Ureter (tissue), 1 donor: ENCODE data around the gene TTC21A. TPM values are rescaled to one million over a fixed set of nuclear protein-coding genes. Genes with fewer than 3 reads are reported as not detected.

Source experiments
- DNase-seq: peaks from one replicate; pipeline ENCODE4 v3.0.0-alpha.2; 2020; ENCODE audit warnings: low spot score
- total RNA-seq: library from RNA; stranded (reverse); gene quantifications from one replicate; pipeline ENCODE4 v1.2.4, GENCODE V29; 2023
- donor health status: DM: yes; HTN: yes; CAD: no.

Gene TTC21A
- total RNA-seq, 1 donor from 2014 or later: 19.7 TPM

DNA sequence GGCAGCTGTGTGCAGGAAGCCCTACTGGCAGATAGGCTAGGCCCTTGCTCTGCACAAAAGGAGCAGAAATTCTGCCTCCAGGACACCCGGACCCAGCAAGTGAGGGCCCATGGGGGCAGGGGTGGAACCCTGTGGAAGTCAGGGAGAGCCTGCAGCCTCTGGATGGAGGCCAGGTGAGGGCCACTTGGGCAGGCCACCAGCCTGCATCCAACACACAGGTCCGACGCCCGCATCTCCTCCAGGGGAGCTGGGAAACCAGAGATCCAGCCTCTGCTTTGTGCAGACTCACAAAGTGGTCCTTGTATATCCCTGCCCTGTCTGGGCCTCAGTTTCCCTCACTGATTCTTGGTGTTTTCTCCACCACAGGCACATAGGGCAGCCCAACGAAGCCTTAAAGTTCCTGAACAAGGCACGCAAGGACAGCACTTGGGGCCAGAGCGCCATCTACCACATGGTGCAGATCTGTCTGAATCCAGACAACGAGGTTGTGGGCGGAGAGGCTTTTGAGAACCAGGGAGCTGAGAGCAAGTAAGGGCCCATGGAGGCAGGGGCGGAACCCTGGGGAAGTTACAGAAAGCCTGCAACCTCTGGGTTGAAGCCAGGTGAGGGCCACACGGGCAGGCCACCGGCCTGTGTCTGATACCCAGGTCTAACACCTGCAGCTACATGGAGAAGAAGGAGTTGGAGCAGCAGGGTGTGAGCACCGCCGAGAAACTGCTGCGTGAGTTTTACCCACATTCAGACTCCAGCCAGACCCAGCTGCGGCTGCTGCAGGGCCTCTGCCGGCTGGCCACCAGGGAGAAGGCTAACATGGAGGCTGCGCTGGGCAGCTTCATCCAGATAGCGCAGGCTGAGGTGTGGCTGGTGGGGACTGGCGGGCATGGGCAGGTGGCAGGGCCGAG lies 29.3 kb downstream of the TTC21A start:
- no peak for DNase-seq

DNA sequence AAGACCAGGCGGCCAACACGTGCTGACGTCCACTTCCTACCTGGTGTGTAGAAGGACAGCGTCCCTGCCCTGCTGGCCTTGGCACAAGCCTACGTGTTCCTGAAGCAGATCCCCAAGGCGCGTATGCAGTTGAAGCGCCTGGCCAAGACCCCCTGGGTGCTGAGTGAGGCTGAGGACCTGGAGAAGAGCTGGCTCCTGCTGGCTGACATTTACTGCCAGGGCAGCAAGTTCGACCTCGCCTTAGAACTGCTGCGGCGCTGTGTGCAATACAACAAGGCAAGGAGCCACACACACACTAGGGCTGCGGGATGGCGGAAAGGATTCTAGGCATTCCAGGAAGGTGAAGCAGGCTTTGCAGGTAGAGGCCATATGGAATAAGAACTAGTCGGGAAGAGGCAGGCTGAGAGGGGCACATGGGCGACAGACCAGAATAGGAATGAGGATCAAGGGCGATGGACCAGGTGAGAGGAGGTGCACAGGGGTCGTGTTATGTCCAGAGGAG lies 30.0 kb downstream of the TTC21A start:
- no peak for DNase-seq

DNA sequence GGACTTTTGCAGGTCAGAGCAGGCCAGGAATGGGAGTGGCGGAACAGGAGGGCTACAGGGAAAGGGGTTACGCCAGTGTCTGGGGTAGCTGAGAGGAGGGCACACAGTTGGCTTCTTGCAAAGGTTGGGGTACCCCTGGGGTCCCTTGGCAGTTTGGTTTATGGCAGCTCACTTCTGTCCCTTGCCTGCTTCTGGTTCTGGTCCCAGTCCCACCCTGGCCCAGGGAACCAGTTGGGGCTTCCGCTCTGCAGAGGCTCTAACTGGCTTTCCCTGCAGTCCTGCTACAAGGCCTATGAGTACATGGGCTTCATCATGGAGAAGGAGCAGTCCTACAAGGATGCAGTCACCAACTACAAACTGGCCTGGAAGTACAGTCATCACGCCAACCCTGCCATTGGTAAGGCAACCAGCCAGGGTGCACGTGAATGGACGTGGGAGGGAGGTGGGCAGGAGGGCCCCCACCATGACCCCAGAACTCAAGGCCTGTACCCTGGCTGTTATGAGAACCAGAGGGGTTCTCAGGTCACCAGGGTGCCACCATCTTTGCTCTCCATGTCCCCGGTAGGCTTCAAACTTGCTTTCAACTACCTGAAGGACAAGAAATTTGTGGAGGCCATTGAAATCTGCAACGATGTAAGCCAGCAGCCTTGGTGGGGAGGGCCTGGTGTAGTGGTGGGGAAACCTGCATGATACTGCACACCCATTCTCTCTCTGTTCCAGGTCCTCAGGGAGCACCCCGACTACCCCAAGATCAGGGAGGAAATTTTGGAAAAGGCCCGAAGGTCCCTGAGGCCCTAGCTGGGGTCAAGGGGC lies 30.7 kb downstream of the TTC21A start:
- no peak for DNase-seq

DNA sequence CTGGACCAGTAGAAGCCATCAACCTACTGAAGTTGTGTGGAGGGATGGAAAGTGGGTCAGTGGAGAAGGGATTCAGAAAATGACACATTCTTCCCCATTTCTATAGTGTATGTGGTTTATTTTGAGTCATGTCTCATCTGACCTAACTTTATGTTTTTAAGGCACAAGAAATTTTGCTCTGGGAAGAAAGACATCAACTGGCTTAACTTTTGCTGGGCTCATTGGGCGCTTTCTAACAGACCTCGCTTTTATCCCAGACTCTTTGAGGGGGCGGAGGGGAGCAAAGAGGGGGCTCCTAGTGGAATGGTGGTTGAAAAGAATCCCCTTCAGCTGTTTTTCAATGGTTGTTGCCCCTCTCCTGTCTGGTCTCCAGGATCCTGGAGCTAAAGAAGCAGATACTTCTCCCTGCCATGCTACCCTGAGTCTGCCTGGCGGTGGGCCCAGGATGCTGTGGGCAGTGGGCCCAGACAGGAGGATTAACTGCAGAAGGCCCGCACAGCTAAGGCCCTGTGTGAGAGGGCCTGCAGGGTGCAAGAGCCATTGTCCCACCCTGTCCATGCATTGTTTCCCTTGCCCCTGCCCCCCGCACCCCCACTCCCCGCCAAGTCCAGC lies 31.4 kb downstream of the TTC21A start:
- DNase-seq: no peak

- no peak for DNase-seq
Measured at GRCh38 chr3:39139442-39139841, 32.0 kb downstream of the TTC21A start.

- DNase-seq: no peak
Measured at GRCh38 chr3:39140341-39140971, 33.0 kb downstream of the TTC21A start.

DNA sequence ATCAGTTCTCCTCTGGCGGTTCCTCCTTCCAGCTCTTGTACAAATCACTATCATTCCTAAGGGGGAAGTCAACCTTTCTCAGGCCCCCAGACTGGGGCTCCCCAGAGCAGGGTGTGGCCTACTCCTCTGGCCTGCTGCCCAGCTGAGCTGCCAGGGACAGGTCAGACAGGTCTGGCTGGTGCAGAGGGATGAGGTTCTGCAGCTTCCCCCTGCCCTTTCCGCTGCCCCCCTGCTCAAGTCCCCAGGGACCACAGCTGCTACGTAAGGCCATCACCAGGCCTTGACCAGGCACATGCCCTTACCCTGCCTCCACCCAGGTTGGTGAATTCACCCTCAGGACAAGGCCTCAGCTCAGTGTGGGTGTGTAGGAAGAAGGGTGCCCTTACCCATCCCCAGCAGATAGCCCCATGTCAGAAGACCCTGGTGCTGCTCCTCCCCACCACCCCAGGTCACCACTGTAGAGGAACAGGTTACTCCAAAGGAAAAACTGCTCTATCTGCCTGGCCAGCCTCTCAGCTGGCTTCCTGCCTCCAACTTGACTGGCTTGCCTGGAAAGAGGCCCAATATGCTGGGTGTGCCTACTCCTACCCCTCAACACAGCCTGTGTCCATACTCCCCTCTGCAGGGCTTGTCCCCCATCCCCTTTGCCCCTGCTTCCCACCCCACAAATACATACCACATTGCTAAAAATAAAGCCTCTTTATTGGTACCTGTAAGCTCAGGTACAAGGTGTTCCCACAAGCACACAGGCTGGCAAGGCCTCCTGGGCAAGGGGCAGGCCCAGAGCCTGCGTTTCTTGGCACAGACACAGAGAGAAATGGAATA lies 33.9 kb downstream of the TTC21A start:
- DNase-seq: peak; percentile 91

DNA sequence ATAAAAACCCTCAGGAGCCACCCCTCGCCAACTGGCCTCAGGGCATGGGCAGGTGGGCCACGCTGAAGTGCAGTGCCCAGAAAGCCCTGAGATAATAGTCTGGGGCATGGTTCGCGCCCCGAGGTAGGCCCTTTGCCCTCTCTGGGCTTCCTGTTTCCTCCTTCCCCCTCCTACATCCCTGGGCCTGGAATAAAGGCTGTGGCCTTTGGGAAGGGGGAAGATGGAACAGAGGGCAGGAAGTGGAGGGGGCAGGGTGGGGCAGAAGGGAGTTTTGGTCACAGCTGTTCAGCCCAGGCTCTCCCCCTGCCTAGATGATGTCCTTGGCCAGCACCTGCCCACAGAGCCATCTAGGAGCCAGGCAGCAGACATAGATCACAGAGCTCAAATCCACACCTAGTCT lies 34.6 kb downstream of the TTC21A start:
- DNase-seq: no peak

- no peak for DNase-seq
Measured at GRCh38 chr3:39143051-39143885, 35.8 kb downstream of the TTC21A start.

GRCh38 chr3:39144095-39144747 lies 36.7 kb downstream of the TTC21A start:
- DNase-seq: no peak

DNA sequence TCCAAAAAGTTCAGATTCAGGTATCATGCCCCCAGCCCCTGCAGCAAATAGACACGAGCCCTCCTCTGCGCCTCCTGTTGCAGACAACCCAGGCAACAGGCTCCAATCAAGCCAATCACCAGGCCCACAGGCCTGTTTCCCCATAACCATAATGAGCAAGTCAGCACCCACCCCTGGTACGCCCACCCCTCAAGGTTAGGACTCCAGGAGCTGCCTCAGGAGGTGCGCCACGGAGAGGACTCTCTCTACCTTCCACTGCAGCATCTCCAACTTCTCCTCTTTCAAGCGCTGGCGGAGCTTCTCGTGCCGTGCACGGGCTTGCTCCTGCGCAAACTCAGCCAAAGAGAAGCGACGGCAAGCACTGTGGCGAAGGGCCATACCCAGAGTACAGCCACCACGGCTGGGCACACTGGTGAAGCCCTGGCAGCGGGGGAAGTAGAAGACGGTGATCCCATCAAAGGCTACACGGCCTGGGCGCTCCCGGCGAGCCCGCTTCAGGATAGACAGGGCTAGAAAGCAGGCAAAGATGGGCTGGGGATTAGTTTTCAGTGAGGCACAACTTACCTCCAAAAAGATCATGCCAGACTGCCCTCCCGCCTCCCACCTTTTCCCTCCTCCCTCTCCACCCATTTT lies 37.4 kb downstream of the TTC21A start:
- DNase-seq: no peak

- no peak for DNase-seq
Measured at GRCh38 chr3:39146083-39146501, 38.6 kb downstream of the TTC21A start.

DNA sequence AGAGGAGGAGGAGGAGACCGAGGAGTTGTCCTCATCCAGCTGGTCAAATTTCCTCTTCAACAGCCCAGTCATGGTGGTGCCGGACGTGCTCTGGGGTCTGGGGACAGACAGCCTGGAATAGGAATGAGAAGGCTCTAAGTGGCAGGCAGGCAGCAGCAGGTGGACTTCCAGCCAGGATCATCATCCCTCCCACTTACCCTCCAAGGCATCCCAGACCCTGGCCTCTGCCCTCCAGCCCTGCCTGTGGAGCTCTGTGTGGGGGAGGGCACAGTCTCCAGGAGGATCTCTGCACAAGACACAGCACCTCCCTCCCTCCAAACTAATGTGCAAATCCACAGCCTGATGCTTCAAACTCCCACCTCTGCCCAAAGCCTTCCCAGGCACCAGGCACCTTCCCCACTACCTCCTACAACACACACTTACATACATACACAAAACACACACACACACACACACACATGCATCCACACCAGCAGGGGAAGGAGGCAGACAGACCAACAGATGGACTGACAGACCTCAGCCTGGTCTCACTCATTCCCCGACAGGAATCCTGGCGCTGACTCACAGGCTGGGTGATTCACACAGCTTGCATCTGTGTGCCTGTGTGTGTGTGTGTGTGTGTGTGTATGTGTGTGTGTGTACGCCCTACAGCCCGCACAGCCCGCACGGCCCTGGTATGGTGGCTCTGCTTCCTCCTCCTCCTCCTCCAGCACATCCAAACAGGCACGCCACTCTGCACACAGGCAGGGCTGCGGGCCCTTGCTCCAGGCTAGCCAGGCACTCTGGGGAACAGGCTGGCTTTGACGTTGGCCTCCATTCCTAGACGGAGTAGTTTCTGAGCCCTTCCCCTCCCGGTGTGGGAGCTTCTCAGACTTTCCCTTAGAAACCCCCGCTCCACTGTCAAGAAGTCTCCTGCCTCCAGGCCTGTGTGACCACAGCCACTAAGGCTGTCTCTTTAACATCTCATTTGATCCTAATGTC lies 39.4 kb downstream of the TTC21A start:
- DNase-seq: peak; percentile 86

DNA sequence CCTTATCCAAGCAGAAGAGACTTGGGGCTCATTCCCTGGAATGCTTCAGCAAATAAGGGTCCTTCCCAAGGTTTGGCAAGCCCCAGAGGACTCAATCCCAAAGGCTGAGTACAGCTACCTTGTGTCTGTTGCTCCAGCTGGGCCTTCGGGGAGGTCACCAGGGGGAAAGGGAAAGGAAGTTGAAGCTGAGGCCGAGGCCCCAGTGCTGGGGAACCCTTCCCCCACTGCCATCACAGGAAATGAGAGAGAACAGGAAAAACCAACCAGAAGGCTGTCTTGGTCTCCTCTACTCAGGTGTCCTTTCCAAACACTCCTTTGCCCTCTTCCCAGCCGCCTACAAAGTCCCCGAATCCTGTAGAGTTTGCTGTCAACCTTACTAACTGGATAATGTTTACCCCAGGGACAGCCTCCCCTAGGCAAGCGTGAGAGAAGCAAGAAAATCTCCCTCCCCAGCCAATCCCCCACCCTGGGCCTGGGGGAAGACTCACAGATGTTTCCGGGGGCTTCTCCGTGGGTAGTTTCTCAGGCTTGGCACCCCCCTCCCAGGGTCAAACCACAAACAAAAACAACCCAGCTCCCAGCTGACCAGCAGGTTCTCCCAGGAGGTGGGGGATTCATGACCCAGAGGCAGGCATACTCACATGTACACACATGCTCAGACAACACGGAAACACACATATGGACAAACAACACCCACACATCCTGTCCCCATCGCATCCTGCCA lies 40.4 kb downstream of the TTC21A start:
- DNase-seq: peak; percentile 68

DNA sequence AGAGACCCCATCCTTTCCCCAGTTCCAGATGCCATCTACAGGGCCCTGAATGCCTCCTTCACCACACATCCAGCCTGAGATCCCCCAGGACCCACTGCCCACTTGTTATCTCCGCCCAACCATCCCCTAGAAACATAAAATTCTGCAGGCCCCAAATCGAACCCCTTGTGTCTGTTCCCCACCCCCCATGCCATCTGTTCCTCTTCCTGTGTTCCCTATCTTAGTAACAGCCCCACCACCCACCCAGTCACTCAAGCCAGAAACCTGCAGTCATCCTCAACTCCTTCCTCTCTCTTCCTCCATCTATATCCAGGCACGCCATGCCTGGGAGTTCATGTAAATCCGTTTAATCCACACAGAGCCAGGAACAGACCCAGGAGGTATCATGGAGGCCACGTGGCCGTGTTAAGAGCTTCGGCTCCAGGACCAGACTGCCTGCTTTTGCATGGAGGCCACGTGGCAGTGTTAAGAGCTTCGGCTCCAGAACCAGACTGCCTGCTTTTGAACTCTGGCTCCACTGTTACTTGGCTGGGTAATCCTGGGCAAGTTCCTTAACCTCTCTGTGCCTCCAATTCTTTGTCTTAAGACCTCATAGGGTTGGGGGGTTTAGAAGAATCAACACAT lies 41.1 kb downstream of the TTC21A start:
- no peak for DNase-seq

DNA sequence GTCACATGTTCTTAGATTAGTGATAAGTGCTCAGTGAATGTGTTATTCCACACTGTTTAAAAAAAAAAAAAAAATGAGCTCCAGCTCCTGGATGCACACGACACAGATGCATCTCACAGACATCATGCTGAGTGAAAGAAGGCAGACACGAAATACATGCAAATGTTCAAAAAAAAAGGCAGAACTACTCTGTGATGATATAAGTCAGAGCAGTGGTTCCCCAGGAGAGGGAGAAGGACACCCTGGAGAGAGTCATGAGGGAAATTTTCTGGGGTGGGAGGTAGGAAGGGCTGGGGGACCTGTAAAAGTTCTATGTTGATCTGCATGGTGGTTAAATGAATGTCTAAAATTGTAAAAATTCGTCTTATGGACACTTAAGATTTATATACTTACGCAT lies 41.6 kb downstream of the TTC21A start:
- no peak for DNase-seq
